ENCODE data around the gene TIGD3. TPM values are rescaled to one million over a fixed set of nuclear protein-coding genes. Genes with fewer than 3 reads are reported as not detected.

The TIGD3 gene
- total RNA-seq, 1 donor from 2014 or later: 0.43 TPM

- no peak for DNase-seq
- Histone ChIP-seq H3K27ac (no peak overlapping the region), H3K36me3 (no peaks in the 10 kb centered on the region), H3K4me3 (no peak overlapping the region), H3K27me3 (no peaks in the 10 kb centered on the region), H3K9me3 (no peaks in the 10 kb centered on the region), H3K4me1 (peaks cover 9% of the 10 kb centered on the region)
- no peak for ATAC-seq
- no peak for TF ChIP-seq CTCF (IDR thresholded peaks at IDR 0.05)
- intact Hi-C loops (cut with DNase I): loop anchor here (10.0 kb wide), 2 partner anchors 80 to 140 kb away; no protein-coding TSS in a partner anchor
Measured at GRCh38 chr11:65375012-65375411, 20.5 kb downstream of the TIGD3 start.

- Histone ChIP-seq H3K27me3 (no peaks in the 10 kb centered on the region), H3K4me3 (no peak overlapping the region), H3K4me1 (peaks cover 14% of the 10 kb centered on the region), H3K36me3 (no peaks in the 10 kb centered on the region), H3K27ac (no peak overlapping the region), H3K9me3 (no peaks in the 10 kb centered on the region)
- DNase-seq (peak; percentile 55), ATAC-seq (no peak)
- intact Hi-C loops (cut with DNase I): loop anchor here (10.0 kb wide), 2 partner anchors 79 to 139 kb away; no protein-coding TSS in a partner anchor
- no peak for TF ChIP-seq CTCF (IDR thresholded peaks at IDR 0.05)
Measured at GRCh38 chr11:65376138-65376713, 21.7 kb downstream of the TIGD3 start.

DNA sequence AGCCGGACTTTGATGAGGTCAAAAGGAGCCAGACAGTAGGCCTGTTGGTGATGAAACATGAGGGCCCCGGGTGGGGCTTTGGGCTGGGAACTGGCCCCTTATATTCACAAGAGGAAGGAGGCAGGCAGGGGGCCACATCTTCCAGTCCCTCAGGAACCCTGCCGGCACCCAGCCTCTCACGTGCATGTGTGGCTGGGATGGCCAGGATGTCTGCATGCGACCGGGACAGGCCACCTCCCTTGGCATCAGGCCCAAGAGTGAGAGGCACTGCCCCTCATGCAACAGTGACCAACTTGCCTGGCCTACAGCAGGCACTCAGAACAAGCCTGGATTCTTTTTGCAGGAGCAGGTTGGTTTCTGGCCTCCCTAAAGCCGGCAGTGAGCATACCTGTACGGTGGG, 22.5 kb downstream of the TIGD3 start:
- H3K27me3 ChIP-seq: no peaks in the 10 kb centered on the region
- H3K4me3 ChIP-seq: no peak overlapping the region
- peaks cover 22% of the 10 kb centered on the region for H3K4me1 ChIP-seq
- no peaks in the 10 kb centered on the region for H3K9me3 ChIP-seq
- DNase-seq (peak; percentile 64), ATAC-seq (no peak)
- H3K36me3 ChIP-seq: no peaks in the 10 kb centered on the region
- no peak overlapping the region for H3K27ac ChIP-seq
- intact Hi-C loops (cut with DNase I): loop anchor here (10.0 kb wide), 2 partner anchors 78 to 138 kb away; no protein-coding TSS in a partner anchor
- TF ChIP-seq CTCF (IDR thresholded peaks at IDR 0.05): no peak

- TF ChIP-seq CTCF (IDR thresholded peaks at IDR 0.05): no peak
- DNase-seq: no peak
- no peak overlapping the region for H3K4me3 ChIP-seq
- ATAC-seq: no peak
- H3K9me3 ChIP-seq: no peaks in the 10 kb centered on the region
- peaks cover 25% of the 10 kb centered on the region for H3K4me1 ChIP-seq
- H3K27me3 ChIP-seq: no peaks in the 10 kb centered on the region
- H3K36me3 ChIP-seq: no peaks in the 10 kb centered on the region
- intact Hi-C loops (cut with DNase I): loop anchor here (10.0 kb wide), 2 partner anchors 77 to 137 kb away; no protein-coding TSS in a partner anchor
- no peak overlapping the region for H3K27ac ChIP-seq
Measured at GRCh38 chr11:65377777-65378176, 23.2 kb downstream of the TIGD3 start.

GRCh38 chr11:65378208-65378927, 23.8 kb downstream of the TIGD3 start:
- no peak for DNase-seq
- intact Hi-C loops (cut with DNase I): loop anchor here (10.0 kb wide), 2 partner anchors 76 to 136 kb away; no protein-coding TSS in a partner anchor
- no peak for TF ChIP-seq CTCF (IDR thresholded peaks at IDR 0.05)
- Histone ChIP-seq H3K4me1 (peaks cover 31% of the 10 kb centered on the region), H3K27me3 (no peaks in the 10 kb centered on the region), H3K36me3 (no peaks in the 10 kb centered on the region), H3K9me3 (no peaks in the 10 kb centered on the region), H3K27ac (no peak overlapping the region), H3K4me3 (no peak overlapping the region)
- ATAC-seq: no peak

Data from upper lobe of right lung (tissue), 1 donor.